GOT3 (cell line): Measurements from ENCODE around the gene AKR1C2.
A peak's percentile ranks its signal among the peaks of the same experiment; 100 is the strongest.
"Not testable (repeated sequence)": the region's sequence is repeated elsewhere in the genome, so short reads cannot be mapped to it uniquely, and the experiment has no call there.

Experiments
- DNase-seq: peaks from one replicate; lab custom pipeline; 2025; ENCODE audit warnings: mixed read lengths; lab: John Stamatoyannopoulos, UW

The AKR1C2 gene

DNA sequence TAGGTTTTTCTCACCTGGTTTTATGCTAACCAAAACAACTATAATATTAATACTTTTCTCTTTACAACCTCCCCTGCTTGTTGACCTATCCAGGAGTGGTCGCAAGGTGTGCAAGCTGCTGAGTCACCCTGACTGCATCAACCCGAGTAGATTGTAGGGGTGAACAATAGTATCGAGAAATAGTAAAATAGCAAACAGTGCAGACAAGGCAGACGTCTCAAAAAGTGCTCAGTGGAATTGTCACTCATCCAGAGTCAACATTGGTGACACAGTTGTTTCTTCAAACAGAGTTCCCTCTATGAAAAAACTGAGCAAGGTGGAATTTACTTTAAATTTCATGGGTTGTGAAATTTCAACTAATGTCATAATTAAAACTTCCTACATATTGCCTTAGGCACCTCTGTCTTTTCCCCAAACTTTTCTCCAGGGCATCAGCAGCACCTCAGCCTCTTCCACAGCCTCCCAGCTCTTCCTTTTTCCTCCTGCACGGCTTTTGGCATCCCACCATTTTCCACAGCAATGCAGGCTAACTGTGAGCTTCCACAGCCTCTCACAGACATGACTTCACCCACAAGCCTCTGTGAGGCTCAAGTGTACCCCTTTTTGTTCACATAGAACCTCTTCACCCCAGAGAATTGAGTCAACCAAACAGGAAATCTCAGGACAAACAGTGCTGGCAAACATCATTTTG is 46.6 kb downstream of the AKR1C2 start:
- DNase-seq: not testable (repeated sequence)

DNA sequence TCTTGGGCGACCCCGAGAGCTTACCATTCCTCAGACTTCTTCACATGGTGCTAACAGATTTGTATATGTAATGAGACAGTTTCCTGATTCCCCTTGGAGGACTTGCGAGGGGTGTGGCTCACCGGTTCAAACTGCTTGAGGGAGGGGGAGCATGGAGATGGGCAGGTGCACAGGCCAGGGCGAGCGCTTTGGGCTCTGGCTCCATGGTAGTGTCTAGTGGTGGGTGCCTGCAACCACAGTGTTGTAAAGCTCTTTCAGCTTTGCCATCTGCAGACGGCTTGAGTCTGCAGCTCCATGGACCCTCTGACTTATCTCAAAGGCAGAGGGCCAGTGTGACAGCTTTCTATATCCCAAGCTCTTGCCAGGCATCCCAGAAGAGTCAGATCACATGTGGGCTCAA is 47.6 kb downstream of the AKR1C2 start:
- not testable (repeated sequence) for DNase-seq

DNA sequence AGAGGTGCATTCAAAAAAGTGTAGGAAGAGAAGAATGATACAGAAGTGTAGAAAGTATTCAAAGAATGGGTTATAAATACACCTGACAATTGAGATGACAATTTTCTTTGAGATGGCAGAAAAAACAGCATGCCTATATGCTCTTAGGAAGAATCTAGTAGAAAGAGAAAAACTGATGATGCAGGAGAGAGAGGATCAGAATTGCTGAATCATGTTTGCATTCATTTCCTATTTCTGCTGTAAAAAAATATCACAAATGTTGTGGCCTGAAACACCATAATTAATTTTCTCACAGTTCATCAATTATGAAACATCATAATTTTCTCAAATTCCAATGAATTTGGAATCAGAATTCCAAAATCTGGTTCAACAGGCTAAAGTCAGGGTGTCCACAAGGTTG is 50.3 kb downstream of the AKR1C2 start:
- no peak for DNase-seq

DNA sequence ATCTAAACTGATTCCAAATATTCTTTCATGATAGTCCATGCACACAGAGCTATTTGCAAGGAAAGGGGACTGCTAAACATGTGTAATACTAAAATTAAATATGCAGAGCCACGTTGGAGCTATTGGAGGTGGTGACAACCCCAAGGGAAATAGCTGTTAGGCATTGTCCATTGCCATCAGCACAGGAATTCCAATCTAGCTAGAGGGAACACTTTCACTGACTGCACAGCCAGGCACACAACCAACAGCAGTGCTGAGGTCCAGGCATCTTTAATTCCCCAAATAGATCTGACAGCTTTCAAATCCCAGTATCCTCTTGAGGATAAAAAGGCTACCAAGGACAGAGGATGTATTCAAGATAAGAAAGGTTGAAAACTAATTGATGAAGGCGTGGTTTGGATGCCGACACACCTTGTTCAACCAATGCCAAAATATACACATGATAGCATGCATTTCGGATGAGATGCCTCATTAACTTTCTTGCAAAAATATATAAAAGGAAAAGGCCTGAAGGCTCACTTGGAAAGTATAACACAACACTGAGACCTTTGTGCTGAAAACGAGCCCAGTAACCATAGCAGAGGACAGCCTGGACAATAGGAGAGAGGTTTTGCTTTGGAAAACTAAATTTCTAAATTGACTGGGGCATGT is 52.0 kb downstream of the AKR1C2 start:
- DNase-seq: not testable (repeated sequence)

DNA sequence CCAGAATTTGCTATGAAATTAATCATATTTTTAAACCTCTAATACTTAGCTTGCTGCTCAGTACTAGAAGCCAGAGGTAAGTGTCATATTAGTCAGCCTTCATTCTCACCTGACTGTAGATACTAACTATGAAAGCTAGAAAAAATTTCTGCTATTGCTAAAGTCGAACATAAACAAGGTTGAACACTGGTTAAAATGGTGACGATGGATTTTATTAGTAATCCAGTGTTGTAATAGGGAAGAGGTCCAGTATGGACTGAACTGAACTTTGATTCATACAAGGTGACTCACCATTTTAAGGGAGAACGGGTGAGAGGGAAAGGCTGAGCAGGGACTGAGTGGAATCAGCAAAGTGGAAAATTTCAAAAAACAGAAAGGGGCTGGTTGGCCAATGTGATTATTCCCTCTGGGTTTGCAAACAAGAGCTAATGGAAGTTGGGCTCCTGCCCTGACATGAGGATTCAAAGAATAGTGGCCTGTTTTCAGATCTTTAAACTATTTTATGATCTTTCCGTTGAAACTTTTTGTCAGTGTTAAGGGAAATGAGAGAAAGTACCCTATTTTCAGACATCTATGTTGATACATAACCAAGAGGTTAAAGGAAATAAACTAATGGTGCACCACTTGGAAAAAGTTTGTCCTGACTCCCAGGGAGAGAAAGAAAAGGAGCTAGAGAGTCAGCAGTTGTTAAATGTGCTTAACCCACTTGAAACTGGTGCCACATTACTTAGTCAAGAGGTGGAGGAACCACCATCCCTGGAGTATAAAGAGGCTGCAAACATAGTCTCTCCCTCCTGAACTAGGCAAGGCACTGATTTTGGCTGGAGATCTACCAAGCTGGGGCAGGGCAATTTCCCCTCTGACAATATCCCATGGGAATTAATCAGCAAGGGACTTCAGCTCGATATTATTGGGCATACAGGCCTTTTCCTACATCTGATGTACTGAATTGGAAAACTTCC is 55.7 kb downstream of the AKR1C2 start:
- DNase-seq: peak; percentile 10

DNA sequence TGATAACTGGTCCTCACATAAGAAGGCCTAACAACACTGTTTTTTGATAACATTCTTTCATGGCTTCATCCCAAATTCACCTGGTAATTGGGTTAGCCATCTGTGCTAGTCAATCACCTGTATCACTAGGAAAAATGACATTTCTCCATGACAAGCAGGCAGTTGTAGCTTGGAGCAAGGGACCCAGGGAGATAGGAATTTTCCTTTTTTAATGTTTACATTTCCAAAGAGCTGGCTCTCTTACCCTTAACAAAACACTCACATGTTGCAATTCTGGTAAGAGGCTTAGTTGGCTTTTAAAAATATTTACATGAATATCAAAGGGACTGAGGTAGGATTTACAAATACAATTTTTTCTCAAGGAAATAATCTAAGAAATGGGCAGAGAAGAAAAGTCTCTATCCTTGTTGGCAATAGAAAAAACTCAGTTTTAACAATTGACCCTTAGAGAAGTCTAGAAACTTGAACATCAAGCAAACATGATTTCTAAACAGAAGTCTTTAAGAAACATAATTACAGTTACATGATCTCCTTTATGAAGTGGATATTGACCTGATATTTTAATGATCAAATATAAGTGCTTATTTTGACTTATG is 56.5 kb downstream of the AKR1C2 start:
- DNase-seq: no peak

DNA sequence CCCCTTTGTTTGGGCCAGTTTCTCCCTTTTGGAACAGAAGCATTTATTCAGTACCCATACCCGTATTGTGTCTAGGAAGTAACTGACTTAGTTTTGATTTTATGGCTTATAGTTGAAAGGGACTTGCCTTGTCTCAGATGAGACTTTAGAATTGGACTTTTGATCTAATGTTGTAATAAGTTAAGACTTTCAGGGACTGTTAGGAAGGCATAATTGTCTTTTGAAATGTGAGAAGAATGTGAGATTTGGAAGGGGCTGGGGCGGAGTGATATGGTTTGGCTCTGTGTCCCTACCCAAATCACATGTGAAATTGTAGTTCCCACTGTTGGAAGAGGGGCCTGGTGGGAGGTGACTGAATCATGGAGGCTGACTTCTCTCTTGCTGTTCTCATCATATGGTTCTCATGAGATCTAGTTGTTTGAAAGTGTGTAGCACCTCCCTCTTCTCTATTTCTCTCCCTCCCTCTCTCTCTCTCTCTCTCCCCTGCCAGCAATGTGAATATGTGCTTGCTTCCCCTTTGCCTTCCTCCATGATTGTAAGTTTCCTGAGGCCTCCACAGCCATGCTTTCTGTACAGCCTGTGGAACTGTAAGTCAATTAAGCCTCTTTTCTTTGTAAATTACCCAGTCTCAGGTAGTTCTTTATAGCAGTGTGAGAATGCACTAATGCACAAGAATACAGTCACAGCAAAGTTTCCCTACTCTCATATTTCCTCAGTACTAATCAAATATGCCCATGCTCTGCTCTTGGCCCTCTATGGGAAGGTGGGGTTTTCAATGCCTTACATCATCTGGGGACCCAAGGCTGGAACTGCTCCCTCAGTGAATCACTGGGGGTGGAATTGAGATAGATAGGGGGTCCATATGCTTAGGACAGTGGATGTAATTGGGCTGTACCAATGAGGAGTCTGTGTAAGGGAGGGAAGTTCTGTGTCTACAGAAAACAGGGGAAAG is 57.6 kb downstream of the AKR1C2 start:
- no peak for DNase-seq

DNA sequence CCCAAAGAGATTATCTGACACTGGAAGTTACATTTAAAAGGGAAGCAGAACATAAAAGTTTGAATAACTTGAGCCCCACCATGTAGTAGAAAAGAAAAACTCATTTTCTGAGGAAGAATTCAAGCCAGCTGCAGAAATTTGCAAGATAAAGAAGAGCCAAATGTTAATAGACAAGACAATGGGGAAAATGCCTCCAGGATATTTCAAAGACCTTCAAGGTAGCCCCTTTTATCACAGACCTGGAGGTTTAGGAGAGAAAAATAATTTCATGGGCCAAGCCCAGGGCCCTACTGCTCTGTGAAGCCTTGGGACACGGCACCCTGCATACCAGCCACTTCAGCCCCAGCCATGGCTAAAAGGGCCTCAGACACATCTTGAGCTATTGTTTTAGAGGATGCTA is 58.8 kb downstream of the AKR1C2 start:
- no peak for DNase-seq

DNA sequence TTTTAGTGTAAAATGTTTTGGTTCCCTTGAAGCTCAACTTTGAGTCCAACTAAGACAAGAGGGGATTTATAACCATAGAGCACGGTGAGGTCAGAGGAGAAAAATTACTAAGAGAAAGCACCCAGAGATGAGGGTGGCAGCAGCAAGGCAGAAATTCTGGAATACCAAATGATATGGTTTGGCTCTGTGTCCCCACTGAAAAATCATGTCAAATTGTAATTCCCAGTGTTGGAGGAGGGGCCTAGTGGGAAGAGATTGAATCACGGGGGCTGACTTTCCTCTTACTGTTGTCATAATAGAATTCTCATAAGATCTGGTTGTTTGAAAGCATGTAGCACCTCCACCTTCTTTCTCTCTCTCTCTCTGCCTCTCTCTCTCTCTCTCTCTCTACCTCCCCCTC is 59.8 kb downstream of the AKR1C2 start:
- no peak for DNase-seq

DNA sequence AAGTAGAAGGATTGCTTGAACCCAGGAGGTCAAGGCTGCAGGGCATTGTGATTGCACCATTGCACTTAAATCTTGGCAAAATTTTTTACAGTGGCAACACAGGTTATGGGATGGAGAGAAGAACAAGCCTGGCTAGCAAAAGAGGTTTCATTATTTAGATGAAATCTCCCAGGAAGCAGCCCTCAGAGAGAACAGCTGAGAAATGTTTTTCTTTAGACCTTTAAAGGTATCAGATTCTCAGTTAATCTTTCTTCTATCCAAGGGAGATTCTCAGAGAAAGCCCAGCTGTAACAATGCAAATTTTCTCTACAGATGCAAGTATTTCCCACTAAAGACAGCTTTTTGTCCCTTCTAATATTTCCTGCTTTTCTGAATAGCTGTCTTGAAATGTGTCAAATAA is 60.2 kb downstream of the AKR1C2 start:
- DNase-seq: not testable (repeated sequence)

DNA sequence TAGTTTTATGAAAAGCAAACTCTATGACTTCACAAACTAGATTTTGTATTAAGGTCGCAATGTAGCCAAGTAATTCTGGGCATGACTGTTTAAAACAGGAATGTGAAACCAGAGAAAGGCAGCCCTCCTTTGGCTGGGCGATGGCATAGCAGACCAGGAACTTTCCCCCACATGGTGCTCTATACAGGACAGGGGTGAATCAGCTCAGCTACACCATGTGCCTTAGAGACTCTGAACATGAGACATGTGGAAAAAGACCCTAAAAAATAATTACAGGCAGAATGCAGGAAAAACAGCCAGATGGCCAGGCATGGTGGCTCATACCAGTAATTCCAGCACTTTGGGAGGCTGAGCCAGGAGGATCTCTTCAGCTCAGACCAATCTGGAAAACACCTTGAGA is 60.7 kb downstream of the AKR1C2 start:
- DNase-seq: not testable (repeated sequence)

DNA sequence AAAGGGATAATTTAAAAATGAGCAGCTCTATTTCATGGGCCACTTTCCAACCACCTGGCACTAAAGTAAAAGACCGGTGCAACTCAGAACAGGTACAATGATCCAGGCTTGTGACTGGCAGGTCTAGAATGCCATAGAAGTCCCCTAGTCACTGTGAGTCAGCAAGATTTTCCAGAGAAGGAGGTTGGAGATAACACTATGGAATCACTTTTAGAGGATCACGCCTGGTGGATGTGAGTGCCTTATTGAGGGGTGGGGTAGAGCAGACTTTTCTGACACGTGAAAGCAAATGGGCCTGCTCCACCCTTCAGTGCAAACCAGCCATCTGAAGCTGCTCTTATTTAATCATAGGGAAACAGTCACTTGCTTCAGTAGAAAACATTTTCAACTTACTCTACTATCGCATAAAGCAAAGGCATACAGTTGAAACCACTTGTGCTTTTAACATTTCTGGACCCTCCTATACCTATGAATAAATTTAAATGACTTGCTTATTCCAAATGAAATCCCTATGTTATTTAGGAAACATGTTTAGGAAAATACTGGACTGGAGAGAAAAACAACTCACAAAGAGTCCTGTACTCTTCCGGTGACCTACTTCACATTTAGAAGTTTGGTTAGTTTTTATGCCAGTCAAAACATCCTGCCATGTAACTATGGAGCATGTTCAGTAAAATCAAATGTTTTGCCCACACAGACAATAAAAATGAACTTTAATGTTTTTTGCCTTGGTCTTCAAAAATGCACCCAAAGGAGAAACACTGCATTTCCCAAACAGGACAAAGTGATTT is 61.9 kb downstream of the AKR1C2 start:
- DNase-seq: no peak

DNA sequence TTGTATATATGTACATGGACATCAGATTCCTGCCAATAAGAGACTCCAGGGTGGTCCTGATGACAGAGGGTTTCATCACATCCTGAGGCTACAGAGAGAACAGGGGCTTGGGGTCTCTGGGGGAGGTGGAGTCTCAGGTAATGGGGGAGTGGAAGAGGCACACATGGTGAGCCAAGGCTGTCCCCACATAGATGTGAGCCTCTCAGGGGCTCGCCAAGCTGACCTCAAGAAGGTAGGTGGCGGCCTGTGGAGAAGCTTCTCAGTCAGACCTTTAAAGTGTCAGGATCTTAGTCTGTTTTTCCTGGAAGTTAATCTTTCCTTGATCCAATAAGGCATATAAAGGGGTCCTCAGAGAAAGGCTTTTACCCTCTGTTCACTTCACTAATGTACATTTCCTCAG is 62.7 kb downstream of the AKR1C2 start:
- DNase-seq: not testable (repeated sequence)

DNA sequence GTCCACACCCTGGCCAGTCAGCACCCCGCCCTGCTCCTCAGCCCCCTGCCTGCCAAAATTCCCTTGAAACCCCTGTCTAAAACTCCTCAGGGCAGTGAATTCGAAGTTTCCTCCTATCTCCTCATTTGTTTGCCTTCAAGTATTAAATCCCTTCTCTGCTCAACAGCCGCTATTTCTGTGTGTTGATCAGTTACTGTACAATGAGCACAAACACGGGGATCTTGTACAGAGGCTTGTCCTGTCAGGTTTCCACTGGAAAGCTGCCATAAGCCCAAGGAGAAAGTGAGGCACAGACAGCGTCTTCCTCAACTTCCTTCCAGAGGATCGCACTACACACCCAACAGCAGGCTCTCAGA is 63.6 kb downstream of the AKR1C2 start:
- DNase-seq: not testable (repeated sequence)

DNA sequence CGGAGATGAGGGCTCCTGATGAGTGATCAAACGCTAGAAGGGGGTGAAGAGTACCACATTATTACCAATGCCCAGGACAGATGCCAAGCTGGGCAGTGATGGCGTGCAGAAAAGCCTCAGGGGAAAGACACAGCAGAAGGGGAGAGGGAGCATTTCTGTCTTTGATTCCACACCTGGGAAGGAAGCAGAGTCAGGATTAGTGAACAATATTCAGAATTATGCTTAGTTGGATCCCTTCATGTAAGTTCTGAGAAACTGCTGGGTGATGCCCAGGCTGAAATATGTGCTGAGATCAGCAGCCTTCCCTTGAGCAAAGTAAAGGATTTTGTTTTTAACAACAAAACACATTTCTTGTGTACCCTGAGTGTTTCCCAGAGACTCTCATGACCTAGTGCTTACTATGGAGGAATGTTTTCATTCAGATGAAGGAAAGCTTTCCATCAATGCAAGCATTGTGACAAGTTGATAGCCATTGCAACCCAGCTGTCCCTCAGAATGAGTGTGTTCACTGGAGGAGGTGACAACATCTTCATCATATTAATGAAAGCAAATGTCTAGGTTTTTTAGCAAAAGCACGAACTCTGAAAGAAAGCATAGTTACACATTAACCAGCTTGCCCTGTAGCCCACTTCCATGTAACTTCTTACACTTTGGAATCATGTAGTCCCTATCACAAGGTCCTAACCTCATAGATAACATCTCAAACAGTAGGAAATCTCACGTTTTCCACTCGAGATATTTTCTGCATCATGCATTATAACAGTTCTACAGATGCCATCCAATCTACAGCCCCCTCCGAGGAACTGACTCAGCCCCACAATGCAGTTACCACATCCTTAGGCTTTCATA is 64.2 kb downstream of the AKR1C2 start:
- DNase-seq: no peak
